ENCODE measurements around the gene SUV39H1.

GRCh38 chrX:48700951-48701653, 4.6 kb downstream of the SUV39H1 start:
- TF ChIP-seq POLR2AphosphoS5 (IDR thresholded peaks at IDR 0.05; ENCODE audit: low read depth, low read length) (no peak), POLR2A (IDR thresholded peaks at IDR 0.05; ENCODE audit: low read depth, low read length) (no peak), TAF1 (IDR thresholded peaks at IDR 0.05; ENCODE audit: low read depth, low read length) (no peak), POU2F2 (IDR thresholded peaks at IDR 0.05; ENCODE audit: low read depth, low read length) (no peak), SPI1 (IDR thresholded peaks at IDR 0.05; ENCODE audit: low read depth, low read length) (no peak), PAX5 (IDR thresholded peaks at IDR 0.05; ENCODE audit: insufficient read depth, low read length, severe bottlenecking) (no peak)
